Left lung (tissue), 10 donors: ENCODE data around the gene CLCA2. TPM values are rescaled to one million over a fixed set of nuclear protein-coding genes. Genes with fewer than 3 reads are reported as not detected.

Experiments
- ATAC-seq: fragments of 200-7000 bp; cut with Tn5 transposase; one replicate; pipeline ENCODE4 v1.9.1; 2020; ENCODE audit warnings: moderate library complexity
- DNase-seq, 4 donors: peaks; one replicate each; pipeline ENCODE4 v3.0.0-alpha.2; 2013 to 2020
- H3K27ac ChIP-seq, 2 donors: fragments of 200-600 bp; sonication (generic) in 1 of 2; one replicate each; pipeline versions ENCODE4 v1.5.0 to v1.8.0; 2020 to 2021
- H3K27me3 ChIP-seq, 2 donors: fragments of 200-600 bp; sonication (generic) in 1 of 2; one replicate each; pipeline versions ENCODE4 v1.5.0 to v1.8.0; 2020 to 2021
- H3K36me3 ChIP-seq, 2 donors: fragments of 200-600 bp; sonication (generic) in 1 of 2; one replicate each; pipeline versions ENCODE4 v1.5.0 to v1.8.0; 2020 to 2021
- H3K4me1 ChIP-seq, 2 donors: fragments of 200-600 bp; one replicate each; pipeline ENCODE4 v1.8.0; 2021
- H3K4me3 ChIP-seq, 2 donors: fragments of 200-600 bp; sonication (generic) in 1 of 2; one replicate each; pipeline versions ENCODE4 v1.5.0 to v1.8.0; 2020 to 2021; ENCODE audit warnings: mild to moderate bottlenecking in 1 of 2
- H3K9me3 ChIP-seq, 2 donors: fragments of 200-600 bp; sonication (generic) in 1 of 2; one replicate each; pipeline versions ENCODE4 v1.5.0 to v1.8.0; 2020 to 2021
- intact Hi-C, 2 donors: fragments of 100-400 bp; cut with DNase I; formaldehyde crosslinking; loops; one replicate each; pipeline versions ENCODE4 v1.11.2 to v1.14.2; 2022
- polyA plus RNA-seq, 6 donors: library from polyadenylated mRNA; unstranded; fragments of 120-200 nt; gene quantifications; one replicate each; pipeline ENCODE4 v1.2.1, GENCODE V29; 2013; ENCODE audit not compliant: insufficient read length in 6 of 6
- total RNA-seq, 2 donors: library from RNA; stranded (reverse); fragmentation: NEBNext Ultra II Directional; extraction: Animal tissue kit (Norgen Biotek cat#: 25700); gene quantifications; one replicate each; pipeline ENCODE4 v1.2.1, GENCODE V29; 2021
- TF ChIP-seq, protein P1 (sequence below), 2 donors: fragments of 200-600 bp; sonication (generic) in 1 of 2; IDR thresholded peaks; one replicate each; pipeline versions ENCODE4 v1.5.0 to v1.8.0; 2021; ENCODE audit warnings: antibody characterized with exemption in 2 of 2
- donor health status: DM: no; HTN: yes; CAD: no.
- donor health status: DM: no; HTN: no; CAD: no.

Gene CLCA2
- total and polyA plus RNA-seq, 8 donors, result 0.13 to 0.42 (median 0.16) TPM

DNA sequence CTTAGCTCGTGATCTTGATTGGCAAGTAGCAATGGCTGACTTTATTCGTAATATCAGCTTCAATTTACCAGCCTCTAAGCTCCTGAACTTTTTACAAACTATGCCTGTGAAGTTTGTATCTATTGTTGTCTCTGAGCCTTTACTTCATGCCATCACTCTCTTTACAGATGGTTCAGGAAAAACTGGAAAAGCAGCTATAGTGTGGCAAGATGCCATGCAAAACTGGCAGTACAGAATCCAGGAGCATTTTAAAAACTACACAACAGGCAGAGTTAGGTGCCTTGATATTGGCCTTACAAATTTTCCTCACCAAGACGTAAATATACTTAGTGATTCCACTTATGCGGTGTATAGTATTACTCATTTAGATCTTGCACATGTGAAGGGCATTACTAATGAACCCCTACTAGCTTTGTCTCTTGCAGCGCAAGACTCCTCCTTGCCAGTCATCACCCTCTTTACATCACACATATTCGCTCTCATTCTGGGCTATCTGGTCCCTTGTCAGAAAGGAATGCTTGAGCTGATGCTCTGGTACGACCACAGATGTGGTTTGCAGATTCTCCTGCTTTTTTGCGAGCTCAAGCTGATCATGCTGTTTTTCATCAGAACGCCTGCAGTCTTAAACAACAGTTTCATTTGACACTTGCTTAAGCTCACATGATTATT is 81.1 kb downstream of the CLCA2 start:
- Histone ChIP-seq H3K36me3 (no peaks in the 10 kb centered on the region), H3K9me3 (no peaks in the 10 kb centered on the region), H3K27ac (no peak overlapping the region), H3K4me1 (peaks cover 0 to 23% of the 10 kb centered on the region in 2 donors), H3K27me3 (no peaks in the 10 kb centered on the region), H3K4me3 (no peak overlapping the region)
- intact Hi-C loops, result loop anchor here in 1 of 2 donors (10.0 kb wide), 1 partner anchor 130 kb away; no protein-coding TSS in a partner anchor
- TF ChIP-seq, protein P1, sequence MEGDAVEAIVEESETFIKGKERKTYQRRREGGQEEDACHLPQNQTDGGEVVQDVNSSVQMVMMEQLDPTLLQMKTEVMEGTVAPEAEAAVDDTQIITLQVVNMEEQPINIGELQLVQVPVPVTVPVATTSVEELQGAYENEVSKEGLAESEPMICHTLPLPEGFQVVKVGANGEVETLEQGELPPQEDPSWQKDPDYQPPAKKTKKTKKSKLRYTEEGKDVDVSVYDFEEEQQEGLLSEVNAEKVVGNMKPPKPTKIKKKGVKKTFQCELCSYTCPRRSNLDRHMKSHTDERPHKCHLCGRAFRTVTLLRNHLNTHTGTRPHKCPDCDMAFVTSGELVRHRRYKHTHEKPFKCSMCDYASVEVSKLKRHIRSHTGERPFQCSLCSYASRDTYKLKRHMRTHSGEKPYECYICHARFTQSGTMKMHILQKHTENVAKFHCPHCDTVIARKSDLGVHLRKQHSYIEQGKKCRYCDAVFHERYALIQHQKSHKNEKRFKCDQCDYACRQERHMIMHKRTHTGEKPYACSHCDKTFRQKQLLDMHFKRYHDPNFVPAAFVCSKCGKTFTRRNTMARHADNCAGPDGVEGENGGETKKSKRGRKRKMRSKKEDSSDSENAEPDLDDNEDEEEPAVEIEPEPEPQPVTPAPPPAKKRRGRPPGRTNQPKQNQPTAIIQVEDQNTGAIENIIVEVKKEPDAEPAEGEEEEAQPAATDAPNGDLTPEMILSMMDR (IDR thresholded peaks at IDR 0.05), result no peak
- peak in 1 of 4 donors; percentile 46 for DNase-seq
- no peak for ATAC-seq

DNA sequence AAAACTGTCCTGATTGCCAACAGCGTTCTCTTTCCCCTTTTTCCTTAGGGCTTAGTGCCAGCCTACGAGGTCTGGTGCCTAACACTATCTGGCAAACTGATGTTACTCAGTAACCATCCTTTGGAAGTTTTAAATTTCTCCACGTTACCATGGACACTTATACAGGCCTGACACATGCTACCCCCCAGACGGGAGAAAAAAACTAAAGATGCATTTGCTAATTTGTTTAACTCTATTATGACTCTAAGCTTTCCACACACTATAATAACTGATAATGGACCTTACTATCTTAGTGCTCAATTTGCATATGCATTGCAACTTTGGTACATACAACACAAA is 81.6 kb downstream of the CLCA2 start:
- peaks cover 0 to 23% of the 10 kb centered on the region in 2 donors for H3K4me1 ChIP-seq
- intact Hi-C loops, result loop anchor here in 1 of 2 donors (10.0 kb wide), 1 partner anchor 131 kb away; no protein-coding TSS in a partner anchor
- no peak overlapping the region for H3K27ac ChIP-seq
- no peak overlapping the region for H3K4me3 ChIP-seq
- TF ChIP-seq, protein P1 (IDR thresholded peaks at IDR 0.05), result no peak
- no peaks in the 10 kb centered on the region for H3K36me3 ChIP-seq
- H3K27me3 ChIP-seq, result no peaks in the 10 kb centered on the region
- no peak for ATAC-seq
- no peak for DNase-seq
- no peaks in the 10 kb centered on the region for H3K9me3 ChIP-seq

Other genes with a start within 250 kb of the CLCA2 start
- gene ODF2L, start 27.8 kb upstream of the CLCA2 start, total RNA-seq, result 10 to 100 TPM; 37.9 to 46.3 TPM
- 100 to 1,000 TPM; 105 to 141 (median 115) TPM for gene ODF2L, start 27.8 kb upstream of the CLCA2 start, polyA plus RNA-seq
- not detected for gene CLCA1, start 44.8 kb downstream of the CLCA2 start, total RNA-seq
- gene CLCA1, start 44.8 kb downstream of the CLCA2 start, polyA plus RNA-seq, result not detected
- gene CLCA4, start 122.9 kb downstream of the CLCA2 start, total RNA-seq, result not detected
- under 1 TPM in 3 of 6 donors, not detected in 3; 0.05 to 0.36 (median 0.23) TPM for gene CLCA4, start 122.9 kb downstream of the CLCA2 start, polyA plus RNA-seq